Measurements from ENCODE around the gene HEXIM1. TPM values are rescaled to one million over a fixed set of nuclear protein-coding genes. Genes with fewer than 3 reads are reported as not detected.

Gene HEXIM1
- total RNA-seq, 4 donors from 2014 or later, result 38.0 to 54.9 (median 42.6) TPM

DNA sequence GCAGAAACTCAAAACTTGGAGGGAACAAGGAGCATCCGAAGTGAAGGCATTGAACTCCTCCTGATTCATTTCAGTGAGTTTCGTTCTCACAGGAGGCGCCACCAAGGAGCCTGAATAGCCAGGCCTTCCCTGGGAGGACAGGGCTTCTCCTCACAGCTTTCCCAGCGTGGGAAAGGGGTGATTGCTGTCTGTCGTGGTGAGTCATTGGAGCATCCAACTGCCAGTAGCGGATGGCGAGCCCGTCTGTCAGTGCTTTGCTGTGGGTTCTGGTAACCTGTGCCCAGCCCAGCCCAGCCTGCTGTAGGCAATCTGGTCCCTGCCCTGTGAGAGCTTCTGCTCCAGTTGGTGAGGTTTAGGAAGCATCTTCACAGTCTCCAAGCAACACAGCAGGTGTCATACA lies 44.2 kb upstream of the HEXIM1 start:
- no peak overlapping the region for H3K4me3 ChIP-seq
- TF ChIP-seq EP300 (IDR thresholded peaks at IDR 0.05; ENCODE audit: low read depth), result no peak
- TF ChIP-seq, protein P1, sequence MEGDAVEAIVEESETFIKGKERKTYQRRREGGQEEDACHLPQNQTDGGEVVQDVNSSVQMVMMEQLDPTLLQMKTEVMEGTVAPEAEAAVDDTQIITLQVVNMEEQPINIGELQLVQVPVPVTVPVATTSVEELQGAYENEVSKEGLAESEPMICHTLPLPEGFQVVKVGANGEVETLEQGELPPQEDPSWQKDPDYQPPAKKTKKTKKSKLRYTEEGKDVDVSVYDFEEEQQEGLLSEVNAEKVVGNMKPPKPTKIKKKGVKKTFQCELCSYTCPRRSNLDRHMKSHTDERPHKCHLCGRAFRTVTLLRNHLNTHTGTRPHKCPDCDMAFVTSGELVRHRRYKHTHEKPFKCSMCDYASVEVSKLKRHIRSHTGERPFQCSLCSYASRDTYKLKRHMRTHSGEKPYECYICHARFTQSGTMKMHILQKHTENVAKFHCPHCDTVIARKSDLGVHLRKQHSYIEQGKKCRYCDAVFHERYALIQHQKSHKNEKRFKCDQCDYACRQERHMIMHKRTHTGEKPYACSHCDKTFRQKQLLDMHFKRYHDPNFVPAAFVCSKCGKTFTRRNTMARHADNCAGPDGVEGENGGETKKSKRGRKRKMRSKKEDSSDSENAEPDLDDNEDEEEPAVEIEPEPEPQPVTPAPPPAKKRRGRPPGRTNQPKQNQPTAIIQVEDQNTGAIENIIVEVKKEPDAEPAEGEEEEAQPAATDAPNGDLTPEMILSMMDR (IDR thresholded peaks at IDR 0.05), result no peak
- TF ChIP-seq POLR2AphosphoS5 (IDR thresholded peaks at IDR 0.05), result no peak
- TF ChIP-seq POLR2A (IDR thresholded peaks at IDR 0.05), result no peak
- intact Hi-C loops (cut with DNase I; ENCODE audit: low total_unique reads), result loop anchor here (10.0 kb wide), 1 partner anchor 179 kb away; no protein-coding TSS in a partner anchor
- H3K4me1 ChIP-seq, result peaks cover 0 to under 1% (median 0%) of the 10 kb centered on the region in 4 donors
- WGBS, 2 donors (ENCODE audit: low coverage in 1 of 2), result 87% methylated on average over 8 of the region's 8 CpGs; no CpG with 5 or more reads in 1 of the 2 donors
- H3K9me3 ChIP-seq, result no peaks in the 10 kb centered on the region
- peaks cover 0 to 46% (median 19%) of the 10 kb centered on the region in 4 donors for H3K36me3 ChIP-seq
- no peak overlapping the region for H3K27ac ChIP-seq
- H3K27me3 ChIP-seq, result no peaks in the 10 kb centered on the region
- in situ Hi-C loops (cut with MboI; ENCODE audit: low pct_ligation_motif_present in 1 of 4, low pct_unique_long_range_greater_than_20kb in 1 of 4, low sequenced_read_pairs in 3 of 4), result loop anchor here in 2 of 4 donors (10.0 kb wide), 2 partner anchors 179 to 189 kb away; partner anchors contain the start of gene GFAP (in 1 of the 2)
- no peak for DNase-seq

DNA sequence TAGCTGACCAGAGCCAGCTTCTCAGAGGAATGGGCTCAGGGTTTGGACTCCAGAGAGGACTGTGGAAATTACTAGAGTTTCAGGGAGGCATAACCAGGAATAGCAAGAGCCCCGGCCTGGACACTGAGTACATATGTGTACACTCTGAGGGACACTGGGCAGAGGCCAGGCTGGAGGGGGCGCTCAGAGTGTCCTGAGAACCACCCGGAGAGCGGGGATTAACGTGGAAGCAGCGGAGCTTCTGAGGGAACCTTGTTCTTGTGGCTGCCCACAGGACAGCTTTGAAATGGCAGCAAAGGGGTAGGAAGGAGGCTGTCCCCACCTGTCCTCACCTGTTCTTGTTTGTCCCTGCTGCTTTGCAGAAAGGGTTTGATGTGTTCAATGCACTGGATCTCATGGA lies 43.8 kb upstream of the HEXIM1 start:
- Histone ChIP-seq H3K36me3 (peaks cover 0 to 46% (median 19%) of the 10 kb centered on the region in 4 donors), H3K27ac (no peak overlapping the region), H3K4me1 (no peaks in the 10 kb centered on the region), H3K27me3 (no peaks in the 10 kb centered on the region), H3K9me3 (no peaks in the 10 kb centered on the region), H3K4me3 (no peak overlapping the region)
- in situ Hi-C loops (cut with MboI; ENCODE audit: low pct_ligation_motif_present in 1 of 4, low pct_unique_long_range_greater_than_20kb in 1 of 4, low sequenced_read_pairs in 3 of 4), result loop anchor here in 2 of 4 donors (10.0 kb wide), 2 partner anchors 180 to 190 kb away; partner anchors contain the start of gene GFAP (in 1 of the 2)
- no peak for DNase-seq
- WGBS, 2 donors (ENCODE audit: low coverage in 1 of 2), result 87% methylated on average over 6 of the region's 6 CpGs; no CpG with 5 or more reads in 1 of the 2 donors
- intact Hi-C loops (cut with DNase I; ENCODE audit: low total_unique reads), result loop anchor here (10.0 kb wide), 1 partner anchor 180 kb away; no protein-coding TSS in a partner anchor
- TF ChIP-seq POLR2AphosphoS5 (IDR thresholded peaks at IDR 0.05) (no peak), EP300 (IDR thresholded peaks at IDR 0.05; ENCODE audit: low read depth) (no peak), POLR2A (IDR thresholded peaks at IDR 0.05) (no peak)
- TF ChIP-seq, protein P1 (IDR thresholded peaks at IDR 0.05), result no peak

DNA sequence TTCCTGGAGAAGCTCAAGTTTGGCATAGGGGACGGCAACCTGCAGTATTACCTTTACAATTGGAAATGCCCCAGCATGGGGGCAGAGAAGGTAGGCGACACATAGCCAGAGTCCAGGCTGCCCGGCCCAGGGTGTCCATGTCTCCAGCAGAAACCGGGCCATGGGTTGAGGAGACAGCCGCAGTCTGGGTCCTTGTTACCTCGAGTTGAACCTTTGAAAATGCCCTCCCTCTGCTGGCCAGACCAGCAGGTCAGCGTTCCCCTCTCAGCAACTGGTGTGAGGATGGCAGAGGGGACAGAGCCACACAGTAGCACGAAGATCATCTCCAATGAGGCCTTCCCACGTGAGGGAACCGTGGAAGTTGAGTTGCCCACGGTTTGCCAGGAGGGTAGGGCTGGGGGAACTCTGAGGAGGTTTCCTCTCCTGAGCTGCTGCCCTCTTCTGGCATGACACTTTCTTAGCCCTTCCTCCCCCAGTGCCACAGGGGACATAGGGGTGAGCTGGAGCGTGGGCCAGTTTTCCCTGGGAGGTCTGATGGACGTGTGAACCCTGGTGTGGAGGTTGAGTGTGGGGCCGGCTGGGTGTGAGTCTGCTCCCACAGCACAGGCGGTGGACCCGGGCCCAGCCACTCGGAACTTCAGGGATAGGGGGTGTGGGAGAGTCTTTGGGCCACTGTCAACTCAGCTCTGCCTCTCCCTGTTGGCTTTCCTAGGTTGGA lies 43.2 kb upstream of the HEXIM1 start:
- H3K27ac ChIP-seq, result no peak overlapping the region
- DNase-seq, result no peak
- H3K27me3 ChIP-seq, result no peaks in the 10 kb centered on the region
- intact Hi-C loops (cut with DNase I; ENCODE audit: low total_unique reads), result loop anchor here (10.0 kb wide), 1 partner anchor 180 kb away; no protein-coding TSS in a partner anchor
- in situ Hi-C loops (cut with MboI; ENCODE audit: low pct_ligation_motif_present in 1 of 4, low pct_unique_long_range_greater_than_20kb in 1 of 4, low sequenced_read_pairs in 3 of 4), result loop anchor here in 2 of 4 donors (10.0 kb wide), 2 partner anchors 180 to 190 kb away; partner anchors contain the start of gene GFAP (in 1 of the 2)
- no peaks in the 10 kb centered on the region for H3K9me3 ChIP-seq
- peaks cover 0 to 41% (median 16%) of the 10 kb centered on the region in 4 donors for H3K36me3 ChIP-seq
- TF ChIP-seq EP300 (IDR thresholded peaks at IDR 0.05; ENCODE audit: low read depth) (no peak), POLR2A (IDR thresholded peaks at IDR 0.05) (no peak), POLR2AphosphoS5 (IDR thresholded peaks at IDR 0.05) (no peak)
- TF ChIP-seq, protein P1 (IDR thresholded peaks at IDR 0.05), result no peak
- H3K4me1 ChIP-seq, result no peaks in the 10 kb centered on the region
- 79% methylated on average over 17 of the region's 17 CpGs; no CpG with 5 or more reads in 1 of the 2 donors for WGBS, 2 donors (ENCODE audit: low coverage in 1 of 2)
- H3K4me3 ChIP-seq, result no peak overlapping the region

DNA sequence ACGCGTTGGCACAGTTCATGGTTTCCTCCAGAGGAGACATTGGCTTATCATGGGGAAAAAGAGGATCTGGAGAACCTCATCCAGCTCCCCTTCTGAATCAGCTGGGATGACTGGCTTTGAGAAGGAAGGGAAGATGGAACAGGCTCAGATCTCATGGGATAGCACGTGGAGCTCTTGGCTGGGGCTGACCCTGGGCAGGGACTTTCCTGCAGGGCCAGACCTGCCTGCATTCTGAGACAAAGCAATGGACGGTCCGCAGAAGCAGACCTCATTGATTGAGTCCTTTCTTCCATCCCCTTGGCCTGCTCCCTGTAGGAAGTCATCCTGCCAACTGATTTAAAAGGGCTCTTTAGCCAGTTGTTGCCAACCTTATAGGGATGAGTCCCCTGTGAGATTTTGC lies 42.2 kb upstream of the HEXIM1 start:
- intact Hi-C loops (cut with DNase I; ENCODE audit: low total_unique reads) (loop anchor here (10.0 kb wide), 1 partner anchor 181 kb away; no protein-coding TSS in a partner anchor), in situ Hi-C loops (cut with MboI; ENCODE audit: low pct_ligation_motif_present in 1 of 4, low pct_unique_long_range_greater_than_20kb in 1 of 4, low sequenced_read_pairs in 3 of 4) (loop anchor here in 2 of 4 donors (10.0 kb wide), 2 partner anchors 181 to 191 kb away; partner anchors contain the start of gene GFAP (in 1 of the 2))
- Histone ChIP-seq H3K4me1 (peaks cover 0 to 9% (median 2%) of the 10 kb centered on the region in 4 donors), H3K27me3 (no peaks in the 10 kb centered on the region), H3K9me3 (no peaks in the 10 kb centered on the region), H3K4me3 (no peak overlapping the region), H3K36me3 (peaks cover 0 to 41% (median 16%) of the 10 kb centered on the region in 4 donors), H3K27ac (no peak overlapping the region)
- WGBS, 2 donors (ENCODE audit: low coverage in 1 of 2), result 83 to 86% methylated on average over 3 to 5 of the region's 5 CpGs
- DNase-seq, result no peak
- TF ChIP-seq EP300 (IDR thresholded peaks at IDR 0.05; ENCODE audit: low read depth) (no peak), POLR2AphosphoS5 (IDR thresholded peaks at IDR 0.05) (no peak), POLR2A (IDR thresholded peaks at IDR 0.05) (no peak)
- TF ChIP-seq, protein P1 (IDR thresholded peaks at IDR 0.05), result no peak

Data from transverse colon (tissue), 4 donors.